ENCODE results near the gene C10orf105.

Gene C10orf105, protein sequence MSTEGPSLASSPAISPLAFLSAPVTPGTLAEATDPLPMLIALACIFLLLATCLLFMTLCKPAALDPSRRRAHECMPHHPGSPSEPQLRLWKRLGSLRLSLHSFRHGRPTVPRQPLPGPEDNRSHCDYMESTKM

GRCh38 chr10:71719464-71720201, at the start of gene C10orf105:
Gene C10orf105 (minus strand): TSS chr10:71719778. CDS start chr10:71716337, 3,441 bp downstream.
- no peak for DNase-seq (ENCODE audit: low read depth in 2 of 2)

DNA sequence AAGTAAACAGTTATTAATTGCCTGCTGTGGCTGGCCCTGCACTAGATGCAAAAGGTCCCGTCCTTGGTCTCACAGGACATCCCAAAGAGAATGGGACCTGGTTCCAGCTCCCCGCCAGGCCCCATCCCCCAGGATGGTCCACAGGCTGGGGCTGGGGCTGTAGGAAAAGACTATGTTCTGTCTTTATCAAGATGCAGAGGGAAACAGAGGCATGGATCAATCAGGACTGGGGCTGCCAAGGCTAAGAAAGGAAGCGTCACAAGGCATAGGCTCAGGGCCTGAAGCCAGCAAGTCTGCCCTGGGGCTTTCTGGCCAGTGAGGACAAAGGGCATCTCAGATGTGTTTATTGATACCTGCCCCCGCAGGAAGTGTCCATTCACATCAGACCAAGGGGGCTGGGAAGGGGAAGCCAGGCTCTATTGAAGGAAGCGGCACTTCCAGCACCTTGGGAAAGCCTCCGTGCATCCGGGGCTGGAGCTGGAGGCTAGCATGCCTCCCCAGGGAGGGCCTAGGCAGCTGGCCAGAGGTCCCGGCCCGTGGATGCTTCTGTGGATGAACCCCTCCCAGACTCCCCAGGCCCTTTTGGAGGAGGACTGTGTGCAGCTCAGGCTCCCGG, 48.0 kb upstream of the C10orf105 start:
- DNase-seq (ENCODE audit: low read depth in 2 of 2), result no peak

GRCh38 chr10:71766717-71767419, 47.3 kb upstream of the C10orf105 start:
- no peak for DNase-seq (ENCODE audit: low read depth in 2 of 2)

DNA sequence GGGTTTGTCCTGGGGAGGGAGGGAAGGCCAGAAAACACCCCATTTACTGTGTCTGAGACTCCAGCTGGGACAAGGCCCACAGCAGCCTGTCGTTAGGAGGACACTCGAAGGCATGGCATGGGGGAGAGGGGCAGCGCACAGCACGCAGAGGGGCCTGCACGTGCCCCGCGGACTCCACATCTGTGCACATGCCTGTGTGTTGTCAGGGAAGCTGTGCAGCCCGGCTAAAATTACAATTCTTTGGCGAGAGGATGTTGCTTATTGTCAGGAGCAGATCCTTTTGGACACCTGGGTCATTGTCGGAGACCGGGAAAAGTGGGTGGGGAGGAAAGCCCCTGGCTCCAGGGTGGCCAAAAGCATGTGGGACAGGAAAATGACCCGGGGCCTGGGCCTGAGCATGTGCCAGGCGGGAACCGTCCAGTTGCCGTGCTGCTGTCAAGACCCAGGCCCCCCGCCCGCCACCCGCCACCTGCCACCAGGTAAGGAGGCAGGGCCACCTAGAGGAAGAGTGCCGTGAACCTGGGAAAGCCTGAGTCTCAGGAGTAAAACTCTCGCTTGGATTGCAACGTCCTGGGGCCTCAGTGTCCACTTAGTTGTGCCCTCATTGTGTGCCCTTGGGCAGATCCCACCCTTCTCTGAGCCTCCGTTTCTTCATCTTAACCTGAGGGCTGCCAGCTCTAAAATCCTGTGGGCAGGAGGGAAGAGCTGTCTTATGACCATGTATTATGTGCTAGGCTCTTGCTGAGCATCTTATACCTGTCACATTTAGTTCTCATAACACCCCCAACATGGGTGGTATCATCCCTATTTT, 46.5 kb upstream of the C10orf105 start:
- no peak for DNase-seq (ENCODE audit: low read depth in 2 of 2)

DNA sequence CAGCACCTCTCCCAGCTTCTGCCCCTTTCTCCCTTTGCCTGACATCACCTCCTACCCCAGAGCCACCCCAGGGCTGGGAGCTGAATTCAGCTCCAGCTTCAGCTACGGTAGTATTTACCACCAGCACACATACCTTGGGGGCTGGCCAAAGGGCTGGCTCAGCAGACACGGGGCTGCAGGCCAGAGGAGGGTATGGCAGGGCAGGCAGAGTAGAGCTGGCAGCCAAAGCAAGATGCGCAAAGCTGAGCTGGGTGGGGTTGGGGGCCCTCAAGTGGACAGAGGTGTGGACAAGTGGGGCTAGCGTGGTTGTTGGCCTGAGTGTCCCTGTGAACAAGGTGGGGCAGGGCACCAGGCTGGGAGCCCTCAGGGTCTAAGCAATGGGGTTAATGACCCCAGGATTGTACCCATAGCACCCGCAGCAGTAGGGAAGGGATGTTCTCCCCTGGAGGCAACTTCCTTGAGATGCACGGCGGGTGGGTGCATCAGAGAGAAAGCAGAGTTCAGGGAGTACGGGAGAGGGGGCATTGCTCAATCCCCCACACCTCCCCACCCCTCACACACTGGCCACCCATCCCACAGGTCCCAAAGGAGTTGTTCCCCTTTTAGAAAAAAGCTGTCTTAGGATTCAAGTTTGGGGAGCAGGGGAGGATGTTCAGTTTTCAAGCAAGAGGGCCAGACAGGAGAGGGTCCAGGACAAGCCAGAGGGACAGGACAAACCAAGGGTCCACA, 45.8 kb upstream of the C10orf105 start:
- no peak for DNase-seq (ENCODE audit: low read depth in 2 of 2)

DNA sequence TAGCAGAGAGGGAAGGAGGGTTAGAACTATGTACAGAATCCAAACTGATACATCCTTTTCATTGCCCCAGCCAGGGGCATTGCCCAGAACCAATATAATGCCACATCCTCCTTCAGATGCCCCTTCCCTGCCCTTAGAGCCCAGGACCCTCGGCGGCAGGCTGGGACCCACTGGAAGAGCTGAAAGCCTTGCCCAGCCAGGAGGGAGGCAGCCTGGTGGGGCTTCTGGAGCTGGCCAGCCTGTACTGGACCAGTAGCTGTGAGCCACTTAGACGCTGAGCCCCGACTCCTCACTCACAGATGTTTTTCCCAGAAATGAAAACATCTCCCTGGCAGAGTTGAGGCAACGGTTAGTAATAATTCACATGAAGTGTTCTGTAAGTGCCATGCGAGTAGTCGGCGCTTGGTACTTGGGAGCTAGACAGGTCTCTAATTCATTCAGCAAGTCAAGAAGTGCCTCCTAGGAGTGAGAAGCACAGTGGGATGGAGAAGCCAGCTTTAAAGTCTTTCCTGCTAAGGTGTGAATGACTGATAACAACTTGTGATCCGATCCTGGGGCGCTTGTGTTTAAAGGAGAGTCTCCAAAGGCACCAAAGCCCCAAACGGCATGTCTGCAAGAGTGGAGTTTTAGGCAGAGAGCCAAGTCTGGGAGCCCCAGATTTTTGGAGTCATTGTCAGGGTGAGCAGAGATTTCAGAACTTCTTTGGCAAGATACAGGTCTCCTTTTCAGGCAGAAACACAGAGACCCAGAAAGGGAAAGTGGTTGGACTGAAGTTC, 44.0 kb upstream of the C10orf105 start:
- no peak for DNase-seq (ENCODE audit: low read depth in 2 of 2)

- DNase-seq (ENCODE audit: low read depth in 2 of 2), result no peak
Measured at GRCh38 chr10:71762324-71762723, 42.7 kb upstream of the C10orf105 start.

- no peak for DNase-seq (ENCODE audit: low read depth in 2 of 2)
Measured at GRCh38 chr10:71761541-71762113, 42.0 kb upstream of the C10orf105 start.

- DNase-seq (ENCODE audit: low read depth in 2 of 2), result no peak
Measured at GRCh38 chr10:71761105-71761511, 41.5 kb upstream of the C10orf105 start.

DNA sequence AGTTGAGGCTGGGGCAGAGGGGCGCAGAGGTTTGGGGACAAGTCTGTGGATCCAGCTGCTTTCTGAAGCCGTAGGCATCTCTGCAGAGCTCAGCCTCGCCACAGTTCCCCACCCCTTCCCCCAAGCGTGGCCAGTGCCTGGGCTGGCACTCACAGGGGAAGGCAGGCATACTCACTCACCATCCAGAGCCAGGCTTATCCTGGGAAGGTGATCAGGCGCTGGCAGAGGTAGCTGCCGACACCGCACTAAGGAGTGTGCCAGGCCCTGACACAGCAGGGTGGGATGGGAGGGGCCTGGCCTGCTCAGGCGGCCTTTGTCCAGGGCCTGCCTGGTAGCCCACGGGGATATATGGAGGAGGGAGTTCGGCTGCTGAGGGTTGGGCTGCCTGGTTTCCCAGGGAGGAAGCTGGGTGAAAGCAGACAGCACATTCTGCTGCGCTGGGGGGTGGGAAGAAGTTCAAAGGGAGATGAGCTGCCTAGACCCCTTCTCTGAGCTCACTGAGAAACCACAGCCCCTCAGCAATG, 37.9 kb upstream of the C10orf105 start:
- DNase-seq (ENCODE audit: low read depth in 2 of 2), result no peak

GRCh38 chr10:71756311-71757191, 37.0 kb upstream of the C10orf105 start:
- DNase-seq (ENCODE audit: low read depth in 2 of 2), result no peak

DNA sequence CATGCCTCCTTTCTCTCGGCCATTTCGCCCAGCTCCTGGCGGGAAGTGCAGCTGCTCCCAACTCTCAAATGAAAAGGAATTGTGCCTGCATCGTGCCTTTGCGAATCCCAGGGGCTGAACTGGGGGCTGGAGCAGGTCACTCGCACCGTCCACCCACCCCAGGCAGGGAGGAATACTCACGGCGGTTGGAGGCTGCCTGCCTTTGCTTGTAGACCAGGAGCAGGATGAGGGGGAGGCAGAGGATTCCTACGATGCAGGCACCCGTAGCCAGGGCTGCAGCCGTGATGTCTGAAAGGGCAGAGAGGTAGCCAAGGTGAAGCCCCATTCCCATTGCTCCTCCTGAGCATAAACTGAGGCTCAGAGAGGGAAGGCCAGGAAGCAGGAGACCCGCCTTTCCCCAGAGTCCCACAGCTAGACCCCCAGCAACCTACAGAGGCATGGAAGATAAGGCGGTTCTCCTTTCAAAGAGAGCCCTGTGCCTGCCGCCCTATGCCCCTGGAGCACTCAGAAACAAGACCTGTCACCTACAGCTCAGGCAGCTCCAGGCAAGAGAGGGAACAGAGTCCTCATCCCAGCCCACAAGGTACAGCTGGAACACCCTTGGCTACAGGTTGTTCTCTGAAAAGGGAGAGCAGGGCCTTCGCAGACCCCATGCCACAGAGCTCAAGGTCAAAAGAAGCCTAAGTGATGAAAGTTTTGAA, 35.8 kb upstream of the C10orf105 start:
- no peak for DNase-seq (ENCODE audit: low read depth in 2 of 2)

DNA sequence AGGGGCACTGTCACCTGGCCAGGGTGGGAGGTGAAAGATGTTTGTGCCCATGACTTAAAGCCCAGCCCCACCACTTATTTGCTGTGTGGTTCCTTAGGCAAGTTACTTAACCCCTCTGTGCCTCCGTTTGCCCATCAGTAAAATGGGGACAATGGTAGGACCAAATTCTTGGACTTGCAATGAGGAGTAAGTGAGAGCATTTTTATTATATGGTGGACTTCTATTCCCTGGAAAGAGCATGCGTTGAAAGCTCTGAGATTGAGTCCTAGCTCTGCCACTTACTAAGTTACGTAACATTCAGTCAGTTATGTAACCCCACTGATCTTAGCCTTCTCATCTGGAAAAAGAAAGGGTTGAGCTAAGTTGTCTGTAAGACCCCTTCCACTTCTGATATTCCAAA, 35.0 kb upstream of the C10orf105 start:
- DNase-seq (ENCODE audit: low read depth in 2 of 2), result no peak

- DNase-seq (ENCODE audit: low read depth in 2 of 2), result no peak
Measured at GRCh38 chr10:71753960-71754505, 34.5 kb upstream of the C10orf105 start.

- no peak for DNase-seq (ENCODE audit: low read depth in 2 of 2)
Measured at GRCh38 chr10:71753091-71753959, 33.7 kb upstream of the C10orf105 start.

DNA sequence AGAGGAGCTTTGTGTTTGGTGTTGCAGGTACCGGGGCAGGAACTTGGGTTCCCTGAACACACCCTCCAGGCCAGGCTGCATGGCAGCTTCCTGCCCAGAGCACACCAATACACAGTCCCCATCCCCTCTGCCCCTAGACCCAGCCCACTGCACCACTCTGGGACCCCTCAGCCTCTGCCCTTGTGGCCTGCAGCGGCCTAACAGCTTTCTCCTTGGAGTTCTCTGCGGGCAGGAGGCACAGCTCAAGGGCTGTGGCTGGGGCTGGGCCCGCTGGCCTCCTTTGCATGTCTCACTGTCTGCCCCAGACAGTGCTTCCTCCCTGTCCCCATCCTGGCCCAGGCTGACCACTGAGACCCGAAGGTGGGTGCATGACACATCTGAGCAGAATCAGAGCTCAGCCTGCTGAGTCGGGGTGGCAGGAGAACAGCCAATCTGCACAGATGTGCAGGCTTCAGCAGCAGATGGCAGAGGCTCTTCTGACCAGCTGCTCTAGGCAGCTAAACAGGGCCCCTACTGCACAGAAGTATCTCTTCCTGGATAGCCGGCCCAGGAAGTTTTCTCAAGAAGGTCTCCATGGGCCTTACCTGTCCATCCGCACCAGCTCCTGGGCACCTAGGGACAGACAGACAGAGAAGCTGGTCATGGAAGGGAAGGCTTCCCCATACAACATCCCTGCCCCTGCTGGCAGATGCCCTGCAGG, 33.0 kb upstream of the C10orf105 start:
- no peak for DNase-seq (ENCODE audit: low read depth in 2 of 2)
